ENCODE measurements around the gene HES7. TPM values are rescaled to one million over a fixed set of nuclear protein-coding genes. Genes with fewer than 3 reads are reported as not detected.

The HES7 gene
- total and polyA plus RNA-seq, 9 of the 15 experiments (the other 6 are each of a cell fraction or from before 2014, with no cell fraction given), result 0.03 to 1.7 (median 0.14) TPM; not detected in 1

DNA sequence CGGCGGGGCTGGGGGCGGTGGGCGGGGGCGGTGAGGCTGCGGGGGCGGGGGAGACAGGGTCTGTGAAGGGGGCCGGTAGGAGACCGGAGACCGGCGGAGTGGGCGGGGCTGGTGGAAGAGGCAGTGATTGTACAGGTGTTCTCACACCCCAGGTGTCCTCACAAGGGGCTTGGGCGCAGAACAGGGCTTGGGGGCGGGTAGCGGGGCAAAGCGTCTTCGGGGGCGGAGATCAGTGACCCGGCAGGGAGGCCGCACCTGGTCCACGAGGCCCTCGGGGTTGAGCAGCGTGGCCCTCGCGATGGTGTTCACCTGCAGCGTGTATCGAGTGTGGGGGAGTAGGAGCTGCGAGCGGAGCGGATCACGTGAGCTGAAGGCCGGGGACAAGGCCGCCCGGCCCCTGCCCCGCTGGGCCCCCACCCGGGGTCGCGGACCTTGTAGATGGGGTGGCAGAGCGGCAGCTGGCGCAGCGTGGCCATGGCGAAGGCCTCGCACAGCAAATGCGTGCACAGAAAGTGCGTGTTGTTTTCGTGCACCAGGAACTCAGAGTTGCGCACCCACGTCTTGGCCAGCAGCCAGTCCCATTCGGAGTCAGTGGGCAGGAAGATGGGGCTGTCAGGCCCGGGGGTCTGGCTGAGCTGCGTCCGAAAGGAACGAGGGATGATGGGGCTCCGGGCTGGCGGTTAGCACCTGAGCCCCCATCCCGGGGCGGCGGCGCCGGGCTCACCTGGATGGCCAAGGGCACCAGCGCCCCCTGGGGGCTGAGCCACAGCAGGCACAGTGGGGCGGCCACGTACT lies 14.0 kb downstream of the HES7 start (continued):
- TF ChIP-seq, protein P1, sequence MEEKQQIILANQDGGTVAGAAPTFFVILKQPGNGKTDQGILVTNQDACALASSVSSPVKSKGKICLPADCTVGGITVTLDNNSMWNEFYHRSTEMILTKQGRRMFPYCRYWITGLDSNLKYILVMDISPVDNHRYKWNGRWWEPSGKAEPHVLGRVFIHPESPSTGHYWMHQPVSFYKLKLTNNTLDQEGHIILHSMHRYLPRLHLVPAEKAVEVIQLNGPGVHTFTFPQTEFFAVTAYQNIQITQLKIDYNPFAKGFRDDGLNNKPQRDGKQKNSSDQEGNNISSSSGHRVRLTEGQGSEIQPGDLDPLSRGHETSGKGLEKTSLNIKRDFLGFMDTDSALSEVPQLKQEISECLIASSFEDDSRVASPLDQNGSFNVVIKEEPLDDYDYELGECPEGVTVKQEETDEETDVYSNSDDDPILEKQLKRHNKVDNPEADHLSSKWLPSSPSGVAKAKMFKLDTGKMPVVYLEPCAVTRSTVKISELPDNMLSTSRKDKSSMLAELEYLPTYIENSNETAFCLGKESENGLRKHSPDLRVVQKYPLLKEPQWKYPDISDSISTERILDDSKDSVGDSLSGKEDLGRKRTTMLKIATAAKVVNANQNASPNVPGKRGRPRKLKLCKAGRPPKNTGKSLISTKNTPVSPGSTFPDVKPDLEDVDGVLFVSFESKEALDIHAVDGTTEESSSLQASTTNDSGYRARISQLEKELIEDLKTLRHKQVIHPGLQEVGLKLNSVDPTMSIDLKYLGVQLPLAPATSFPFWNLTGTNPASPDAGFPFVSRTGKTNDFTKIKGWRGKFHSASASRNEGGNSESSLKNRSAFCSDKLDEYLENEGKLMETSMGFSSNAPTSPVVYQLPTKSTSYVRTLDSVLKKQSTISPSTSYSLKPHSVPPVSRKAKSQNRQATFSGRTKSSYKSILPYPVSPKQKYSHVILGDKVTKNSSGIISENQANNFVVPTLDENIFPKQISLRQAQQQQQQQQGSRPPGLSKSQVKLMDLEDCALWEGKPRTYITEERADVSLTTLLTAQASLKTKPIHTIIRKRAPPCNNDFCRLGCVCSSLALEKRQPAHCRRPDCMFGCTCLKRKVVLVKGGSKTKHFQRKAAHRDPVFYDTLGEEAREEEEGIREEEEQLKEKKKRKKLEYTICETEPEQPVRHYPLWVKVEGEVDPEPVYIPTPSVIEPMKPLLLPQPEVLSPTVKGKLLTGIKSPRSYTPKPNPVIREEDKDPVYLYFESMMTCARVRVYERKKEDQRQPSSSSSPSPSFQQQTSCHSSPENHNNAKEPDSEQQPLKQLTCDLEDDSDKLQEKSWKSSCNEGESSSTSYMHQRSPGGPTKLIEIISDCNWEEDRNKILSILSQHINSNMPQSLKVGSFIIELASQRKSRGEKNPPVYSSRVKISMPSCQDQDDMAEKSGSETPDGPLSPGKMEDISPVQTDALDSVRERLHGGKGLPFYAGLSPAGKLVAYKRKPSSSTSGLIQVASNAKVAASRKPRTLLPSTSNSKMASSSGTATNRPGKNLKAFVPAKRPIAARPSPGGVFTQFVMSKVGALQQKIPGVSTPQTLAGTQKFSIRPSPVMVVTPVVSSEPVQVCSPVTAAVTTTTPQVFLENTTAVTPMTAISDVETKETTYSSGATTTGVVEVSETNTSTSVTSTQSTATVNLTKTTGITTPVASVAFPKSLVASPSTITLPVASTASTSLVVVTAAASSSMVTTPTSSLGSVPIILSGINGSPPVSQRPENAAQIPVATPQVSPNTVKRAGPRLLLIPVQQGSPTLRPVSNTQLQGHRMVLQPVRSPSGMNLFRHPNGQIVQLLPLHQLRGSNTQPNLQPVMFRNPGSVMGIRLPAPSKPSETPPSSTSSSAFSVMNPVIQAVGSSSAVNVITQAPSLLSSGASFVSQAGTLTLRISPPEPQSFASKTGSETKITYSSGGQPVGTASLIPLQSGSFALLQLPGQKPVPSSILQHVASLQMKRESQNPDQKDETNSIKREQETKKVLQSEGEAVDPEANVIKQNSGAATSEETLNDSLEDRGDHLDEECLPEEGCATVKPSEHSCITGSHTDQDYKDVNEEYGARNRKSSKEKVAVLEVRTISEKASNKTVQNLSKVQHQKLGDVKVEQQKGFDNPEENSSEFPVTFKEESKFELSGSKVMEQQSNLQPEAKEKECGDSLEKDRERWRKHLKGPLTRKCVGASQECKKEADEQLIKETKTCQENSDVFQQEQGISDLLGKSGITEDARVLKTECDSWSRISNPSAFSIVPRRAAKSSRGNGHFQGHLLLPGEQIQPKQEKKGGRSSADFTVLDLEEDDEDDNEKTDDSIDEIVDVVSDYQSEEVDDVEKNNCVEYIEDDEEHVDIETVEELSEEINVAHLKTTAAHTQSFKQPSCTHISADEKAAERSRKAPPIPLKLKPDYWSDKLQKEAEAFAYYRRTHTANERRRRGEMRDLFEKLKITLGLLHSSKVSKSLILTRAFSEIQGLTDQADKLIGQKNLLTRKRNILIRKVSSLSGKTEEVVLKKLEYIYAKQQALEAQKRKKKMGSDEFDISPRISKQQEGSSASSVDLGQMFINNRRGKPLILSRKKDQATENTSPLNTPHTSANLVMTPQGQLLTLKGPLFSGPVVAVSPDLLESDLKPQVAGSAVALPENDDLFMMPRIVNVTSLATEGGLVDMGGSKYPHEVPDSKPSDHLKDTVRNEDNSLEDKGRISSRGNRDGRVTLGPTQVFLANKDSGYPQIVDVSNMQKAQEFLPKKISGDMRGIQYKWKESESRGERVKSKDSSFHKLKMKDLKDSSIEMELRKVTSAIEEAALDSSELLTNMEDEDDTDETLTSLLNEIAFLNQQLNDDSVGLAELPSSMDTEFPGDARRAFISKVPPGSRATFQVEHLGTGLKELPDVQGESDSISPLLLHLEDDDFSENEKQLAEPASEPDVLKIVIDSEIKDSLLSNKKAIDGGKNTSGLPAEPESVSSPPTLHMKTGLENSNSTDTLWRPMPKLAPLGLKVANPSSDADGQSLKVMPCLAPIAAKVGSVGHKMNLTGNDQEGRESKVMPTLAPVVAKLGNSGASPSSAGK (IDR thresholded peaks at IDR 0.05), result peak; percentile 52; the same call in 1 of the 2 replicates
- peak; percentile 68; the same call in 1 of the 2 replicates for TF ChIP-seq SMC3 (conservative IDR thresholded peaks at IDR 0.05; ENCODE audit: insufficient read depth, low read depth, low read length)

Measured in K562 (cell line).